ENCODE results near the gene KCNN3.

Gene KCNN3

GRCh38 chr1:154730259-154730658, 139.8 kb downstream of the KCNN3 start:
- no peak for DNase-seq (ENCODE audit: low read depth, low spot score)

GRCh38 chr1:154729577-154729976, 140.5 kb downstream of the KCNN3 start:
- no peak for DNase-seq (ENCODE audit: low read depth, low spot score)

GRCh38 chr1:154729031-154729442, 141.0 kb downstream of the KCNN3 start:
- no peak for DNase-seq (ENCODE audit: low read depth, low spot score)

GRCh38 chr1:154726896-154727753, 143.0 kb downstream of the KCNN3 start:
- DNase-seq (ENCODE audit: low read depth, low spot score): no peak

- no peak for DNase-seq (ENCODE audit: low read depth, low spot score)
These were observed 143.6 kb downstream of the KCNN3 start for GRCh38 chr1:154726443-154726842.

GRCh38 chr1:154725865-154726264, 144.2 kb downstream of the KCNN3 start:
- no peak for DNase-seq (ENCODE audit: low read depth, low spot score)

- DNase-seq (ENCODE audit: low read depth, low spot score): no peak
These were observed 149.5 kb downstream of the KCNN3 start for GRCh38 chr1:154720328-154721297.

- no peak for DNase-seq (ENCODE audit: low read depth, low spot score)
These were observed 150.3 kb downstream of the KCNN3 start for GRCh38 chr1:154719586-154720327.

- DNase-seq (ENCODE audit: low read depth, low spot score): no peak
These were observed 151.5 kb downstream of the KCNN3 start for GRCh38 chr1:154718566-154718965.

GRCh38 chr1:154717528-154717924, 152.6 kb downstream of the KCNN3 start:
- DNase-seq (ENCODE audit: low read depth, low spot score): no peak

GRCh38 chr1:154716614-154717527, 153.2 kb downstream of the KCNN3 start:
- DNase-seq (ENCODE audit: low read depth, low spot score): no peak

- no peak for DNase-seq (ENCODE audit: low read depth, low spot score)
These were observed 154.1 kb downstream of the KCNN3 start for GRCh38 chr1:154716011-154716410.

GRCh38 chr1:154715385-154715784, 154.7 kb downstream of the KCNN3 start:
- DNase-seq (ENCODE audit: low read depth, low spot score): no peak

- DNase-seq (ENCODE audit: low read depth, low spot score): no peak
These were observed 155.4 kb downstream of the KCNN3 start for GRCh38 chr1:154714638-154715037.

- no peak for DNase-seq (ENCODE audit: low read depth, low spot score)
These were observed 155.9 kb downstream of the KCNN3 start for GRCh38 chr1:154714052-154714623.

GRCh38 chr1:154713005-154713404, 157.1 kb downstream of the KCNN3 start:
- DNase-seq (ENCODE audit: low read depth, low spot score): no peak

- DNase-seq (ENCODE audit: low read depth, low spot score): no peak
These were observed 157.8 kb downstream of the KCNN3 start for GRCh38 chr1:154712166-154712810.

- DNase-seq (ENCODE audit: low read depth, low spot score): no peak
These were observed 158.7 kb downstream of the KCNN3 start for GRCh38 chr1:154711416-154711815.

- DNase-seq (ENCODE audit: low read depth, low spot score): no peak
These were observed 160.0 kb downstream of the KCNN3 start for GRCh38 chr1:154710106-154710505.

Measured in activated naive CD8-positive, alpha-beta T cell treated with anti-CD3 and anti-CD28 coated beads, Interleukin-2, amount 50 U/mL, for 16 hours (primary cell).